Brain microvascular endothelial cell (primary cell): Measurements from ENCODE around the gene FUS.

Experiments
- DNase-seq: peaks from one replicate; pipeline ENCODE4 v3.0.0-alpha.2; 2020
- H3K27ac ChIP-seq: fragments of 250-450 bp; sonication (Bioruptor Pico); 2 replicates; pipeline ENCODE4 v1.5.1; 2020; ENCODE audit warnings: mild to moderate bottlenecking, moderate library complexity
- H3K27me3 ChIP-seq: fragments of 250-450 bp; sonication (Bioruptor Pico); replicated peaks from 2 replicates; pipeline ENCODE4 v1.5.1; 2020; ENCODE audit warnings: mild to moderate bottlenecking
- H3K36me3 ChIP-seq: fragments of 250-450 bp; sonication (Bioruptor Pico); replicated peaks from 2 replicates; pipeline ENCODE4 v1.5.1; 2020; ENCODE audit warnings: mild to moderate bottlenecking
- H3K4me3 ChIP-seq: 2 replicates; pipeline ENCODE4 v1.5.1; 2011; ENCODE audit warnings: low read depth, mild to moderate bottlenecking, control low read depth, low read length, moderate library complexity
- CTCF ChIP-seq: IDR thresholded peaks from 2 replicates; pipeline ENCODE4 v1.5.1; 2011; ENCODE audit warnings: low read depth, mild to moderate bottlenecking, moderate library complexity, low read length, control low read depth, inconsistent platforms; ENCODE audit errors: missing control alignments
- in situ Hi-C: cut with HindIII; loops from 2 replicates; pipeline ENCODE4 v1.10.0; 2017; ENCODE audit warnings: low sequenced_read_pairs, low pct_ligation_motif_present

Gene FUS

GRCh38 chr16:31219154-31219741, 39.3 kb downstream of the FUS start:
- no peak for DNase-seq
- peaks cover 31% of the 10 kb centered on the region for H3K27me3 ChIP-seq
- in situ Hi-C loops, result no loop called here
- no peaks in the 10 kb centered on the region for H3K36me3 ChIP-seq
- H3K4me3 ChIP-seq, result no peak overlapping the region
- H3K27ac ChIP-seq, result no peak overlapping the region
- no peak for TF ChIP-seq CTCF

- Histone ChIP-seq H3K27ac (no peak overlapping the region), H3K27me3 (peaks cover 10% of the 10 kb centered on the region), H3K4me3 (no peak overlapping the region), H3K36me3 (no peaks in the 10 kb centered on the region)
- no peak for TF ChIP-seq CTCF
- in situ Hi-C loops, result no loop called here
- no peak for DNase-seq
Measured at GRCh38 chr16:31221357-31222160, 41.6 kb downstream of the FUS start.

GRCh38 chr16:31223044-31223443, 43.1 kb downstream of the FUS start:
- no peak overlapping the region for H3K4me3 ChIP-seq
- H3K27ac ChIP-seq, result no peak overlapping the region
- DNase-seq, result no peak
- no peaks in the 10 kb centered on the region for H3K27me3 ChIP-seq
- no peaks in the 10 kb centered on the region for H3K36me3 ChIP-seq
- no peak for TF ChIP-seq CTCF
- in situ Hi-C loops, result no loop called here

DNA sequence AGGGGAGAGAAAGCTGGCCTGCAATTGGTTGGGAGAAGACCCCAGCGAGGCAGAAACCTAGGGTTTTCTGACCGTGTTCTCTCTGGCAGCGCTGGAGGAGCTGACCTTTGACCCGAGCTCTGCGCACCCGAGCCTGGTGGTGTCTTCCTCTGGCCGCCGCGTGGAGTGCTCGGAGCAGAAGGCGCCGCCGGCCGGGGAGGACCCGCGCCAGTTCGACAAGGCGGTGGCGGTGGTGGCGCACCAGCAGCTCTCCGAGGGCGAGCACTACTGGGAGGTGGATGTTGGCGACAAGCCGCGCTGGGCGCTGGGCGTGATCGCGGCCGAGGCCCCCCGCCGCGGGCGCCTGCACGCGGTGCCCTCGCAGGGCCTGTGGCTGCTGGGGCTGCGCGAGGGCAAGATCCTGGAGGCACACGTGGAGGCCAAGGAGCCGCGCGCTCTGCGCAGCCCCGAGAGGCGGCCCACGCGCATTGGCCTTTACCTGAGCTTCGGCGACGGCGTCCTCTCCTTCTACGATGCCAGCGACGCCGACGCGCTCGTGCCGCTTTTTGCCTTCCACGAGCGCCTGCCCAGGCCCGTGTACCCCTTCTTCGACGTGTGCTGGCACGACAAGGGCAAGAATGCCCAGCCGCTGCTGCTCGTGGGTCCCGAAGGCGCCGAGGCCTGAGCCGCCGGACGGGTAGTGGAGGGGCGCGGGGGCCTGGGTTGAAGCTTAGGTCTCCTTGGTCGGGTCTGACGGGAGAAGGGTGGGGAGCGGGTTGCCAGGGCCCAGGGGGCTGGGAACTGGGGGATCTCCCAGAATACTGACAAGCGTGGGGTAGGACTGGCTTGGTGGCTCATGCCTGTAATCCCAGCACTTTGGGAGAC, 44.4 kb downstream of the FUS start:
- H3K4me3 ChIP-seq, result no peak overlapping the region
- DNase-seq, result no peak
- H3K27me3 ChIP-seq, result no peaks in the 10 kb centered on the region
- in situ Hi-C loops, result no loop called here
- TF ChIP-seq CTCF, result no peak
- no peak overlapping the region for H3K27ac ChIP-seq
- H3K36me3 ChIP-seq, result no peaks in the 10 kb centered on the region

- in situ Hi-C loops, result no loop called here
- DNase-seq, result no peak
- no peak for TF ChIP-seq CTCF
- Histone ChIP-seq H3K36me3 (no peaks in the 10 kb centered on the region), H3K27ac (no peak overlapping the region), H3K27me3 (no peaks in the 10 kb centered on the region), H3K4me3 (no peak overlapping the region)
Measured at GRCh38 chr16:31225193-31225592, 45.3 kb downstream of the FUS start.
